ENCODE data around the gene CD79B. TPM values are rescaled to one million over a fixed set of nuclear protein-coding genes. Genes with fewer than 3 reads are reported as not detected.

Gene CD79B
- total and polyA plus RNA-seq, 2 experiments from 2014 or later: 1.3 to 2.5 TPM

DNA sequence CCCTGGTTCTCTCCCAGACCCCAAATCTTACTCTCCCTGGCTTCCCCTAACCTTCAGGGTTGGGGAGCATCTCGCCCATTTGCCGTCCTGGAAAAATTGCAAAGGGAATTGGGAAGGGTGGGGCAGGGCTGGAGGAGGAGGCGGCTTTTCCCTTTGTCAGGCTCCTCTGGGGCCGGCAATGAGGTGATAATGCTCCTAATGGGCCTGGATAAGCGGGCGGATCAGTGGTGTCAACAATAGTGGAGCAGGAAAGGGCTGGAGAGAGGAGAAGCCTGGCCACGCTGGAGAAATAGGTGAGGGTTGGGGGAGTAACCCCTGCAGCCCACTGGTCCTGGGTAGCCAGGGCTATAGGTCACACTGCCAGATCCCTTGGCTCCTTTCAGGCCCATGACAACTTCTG is 28.3 kb upstream of the CD79B start:
- Mint-ChIP-seq H3K36me3 (ENCODE audit: low read depth) (peaks cover 13% of the 10 kb centered on the region; the same call in 2 of the 3 replicates), H3K27me3 (ENCODE audit: insufficient read depth, low read depth, poor library complexity) (peaks cover 8% of the 10 kb centered on the region), H3K9me3 (no peaks in the 10 kb centered on the region; the same call in 2 of the 3 replicates), H3K4me3 (peak overlapping the region; percentile 80), H3K27ac (peak overlapping the region; percentile 92), H3K4me1 (peaks cover 20% of the 10 kb centered on the region)
- DNase-seq (ENCODE audit: low spot score): peak; percentile 30
- no peaks in the 10 kb centered on the region for H3K79me2 ChIP-seq (replicated peaks; ENCODE audit: insufficient read depth)
- H3K36me3 ChIP-seq (ENCODE audit: insufficient read depth): no peaks in the 10 kb centered on the region
- no peaks in the 10 kb centered on the region for H3K27me3 ChIP-seq (ENCODE audit: insufficient read depth)
- ATAC-seq: peak; percentile 3
- H3F3A ChIP-seq (replicated peaks; ENCODE audit: low read depth): 0 out of 2 replicates have a peak, but pooled peaks cover 2% of the 10 kb centered on the region
- H4K20me1 ChIP-seq (replicated peaks; ENCODE audit: insufficient read depth): no peaks in the 10 kb centered on the region
- H3K27ac ChIP-seq (ENCODE audit: low read depth): no peak overlapping the region
- H3K4me3 ChIP-seq: peak overlapping the region; percentile 75
- no peaks in the 10 kb centered on the region for H3K9me2 ChIP-seq (ENCODE audit: insufficient read depth)
- peak overlapping the region; percentile 89 for H3K4me2 ChIP-seq
- no peak for TF ChIP-seq JUNB (IDR thresholded peaks at IDR 0.05; ENCODE audit: unreplicated experiment)
- no peak overlapping the region for H2AFZ ChIP-seq
- H3K4me1 ChIP-seq (ENCODE audit: insufficient read depth): peaks cover 14% of the 10 kb centered on the region; the same call in 1 of the 2 replicates

DNA sequence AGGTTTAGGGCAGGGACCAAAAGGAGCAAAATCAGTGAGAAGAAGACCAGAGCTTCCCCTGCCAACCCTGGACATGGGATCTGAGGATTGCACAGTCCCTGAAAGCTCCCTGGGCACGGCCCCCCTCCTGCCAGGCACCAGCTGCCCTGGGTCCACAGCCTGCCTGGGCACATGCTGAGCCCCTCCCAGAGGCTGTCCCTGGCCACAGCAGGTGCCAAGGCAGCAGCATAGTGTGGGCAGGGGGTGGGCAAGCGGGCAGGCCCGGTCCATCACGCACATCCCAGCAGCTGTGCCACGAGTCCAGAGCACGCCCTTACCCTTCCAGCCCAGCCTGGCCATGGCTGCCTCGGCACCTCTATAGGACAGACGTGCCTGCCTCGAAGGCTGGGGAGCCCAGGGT is 27.9 kb upstream of the CD79B start:
- peak overlapping the region; percentile 89 for H3K4me2 ChIP-seq
- H3K4me1 ChIP-seq (ENCODE audit: insufficient read depth): peaks cover 14% of the 10 kb centered on the region; the same call in 1 of the 2 replicates
- DNase-seq (ENCODE audit: low spot score) (no peak), ATAC-seq (no peak)
- H3K27ac ChIP-seq (ENCODE audit: low read depth): no peak overlapping the region
- Mint-ChIP-seq H3K27me3 (ENCODE audit: insufficient read depth, low read depth, poor library complexity) (peaks cover 5% of the 10 kb centered on the region), H3K4me3 (peak overlapping the region; percentile 80), H3K36me3 (ENCODE audit: low read depth) (peaks cover 13% of the 10 kb centered on the region; the same call in 2 of the 3 replicates), H3K4me1 (peaks cover 20% of the 10 kb centered on the region), H3K27ac (no peak overlapping the region), H3K9me3 (no peaks in the 10 kb centered on the region; the same call in 2 of the 3 replicates)
- H3K79me2 ChIP-seq (replicated peaks; ENCODE audit: insufficient read depth): no peaks in the 10 kb centered on the region
- no peaks in the 10 kb centered on the region for H4K20me1 ChIP-seq (replicated peaks; ENCODE audit: insufficient read depth)
- no peaks in the 10 kb centered on the region for H3K27me3 ChIP-seq (ENCODE audit: insufficient read depth)
- H3F3A ChIP-seq (replicated peaks; ENCODE audit: low read depth): 0 out of 2 replicates have a peak, but pooled peaks cover 2% of the 10 kb centered on the region
- H3K9me2 ChIP-seq (ENCODE audit: insufficient read depth): no peaks in the 10 kb centered on the region
- H3K36me3 ChIP-seq (ENCODE audit: insufficient read depth): no peaks in the 10 kb centered on the region
- H2AFZ ChIP-seq: no peak overlapping the region
- peak overlapping the region; percentile 75 for H3K4me3 ChIP-seq
- no peak for TF ChIP-seq CREB1 (CRISPR knock-in tag; IDR thresholded peaks at IDR 0.05; ENCODE audit: low read depth)
- no peak for TF ChIP-seq ETS1 (IDR thresholded peaks at IDR 0.05)
- TF ChIP-seq ZNF114 (CRISPR knock-in tag; IDR thresholded peaks at IDR 0.05): no peak
- no peak for TF ChIP-seq ZNF331 (CRISPR knock-in tag; IDR thresholded peaks at IDR 0.05; ENCODE audit: low read depth)
- TF ChIP-seq JUNB (IDR thresholded peaks at IDR 0.05; ENCODE audit: unreplicated experiment): no peak
- TF ChIP-seq EZH2phosphoT487 (IDR thresholded peaks at IDR 0.05; ENCODE audit: unreplicated experiment): no peak
- TF ChIP-seq REST (IDR thresholded peaks at IDR 0.05; ENCODE audit: unreplicated experiment): no peak
- TF ChIP-seq, protein P1, sequence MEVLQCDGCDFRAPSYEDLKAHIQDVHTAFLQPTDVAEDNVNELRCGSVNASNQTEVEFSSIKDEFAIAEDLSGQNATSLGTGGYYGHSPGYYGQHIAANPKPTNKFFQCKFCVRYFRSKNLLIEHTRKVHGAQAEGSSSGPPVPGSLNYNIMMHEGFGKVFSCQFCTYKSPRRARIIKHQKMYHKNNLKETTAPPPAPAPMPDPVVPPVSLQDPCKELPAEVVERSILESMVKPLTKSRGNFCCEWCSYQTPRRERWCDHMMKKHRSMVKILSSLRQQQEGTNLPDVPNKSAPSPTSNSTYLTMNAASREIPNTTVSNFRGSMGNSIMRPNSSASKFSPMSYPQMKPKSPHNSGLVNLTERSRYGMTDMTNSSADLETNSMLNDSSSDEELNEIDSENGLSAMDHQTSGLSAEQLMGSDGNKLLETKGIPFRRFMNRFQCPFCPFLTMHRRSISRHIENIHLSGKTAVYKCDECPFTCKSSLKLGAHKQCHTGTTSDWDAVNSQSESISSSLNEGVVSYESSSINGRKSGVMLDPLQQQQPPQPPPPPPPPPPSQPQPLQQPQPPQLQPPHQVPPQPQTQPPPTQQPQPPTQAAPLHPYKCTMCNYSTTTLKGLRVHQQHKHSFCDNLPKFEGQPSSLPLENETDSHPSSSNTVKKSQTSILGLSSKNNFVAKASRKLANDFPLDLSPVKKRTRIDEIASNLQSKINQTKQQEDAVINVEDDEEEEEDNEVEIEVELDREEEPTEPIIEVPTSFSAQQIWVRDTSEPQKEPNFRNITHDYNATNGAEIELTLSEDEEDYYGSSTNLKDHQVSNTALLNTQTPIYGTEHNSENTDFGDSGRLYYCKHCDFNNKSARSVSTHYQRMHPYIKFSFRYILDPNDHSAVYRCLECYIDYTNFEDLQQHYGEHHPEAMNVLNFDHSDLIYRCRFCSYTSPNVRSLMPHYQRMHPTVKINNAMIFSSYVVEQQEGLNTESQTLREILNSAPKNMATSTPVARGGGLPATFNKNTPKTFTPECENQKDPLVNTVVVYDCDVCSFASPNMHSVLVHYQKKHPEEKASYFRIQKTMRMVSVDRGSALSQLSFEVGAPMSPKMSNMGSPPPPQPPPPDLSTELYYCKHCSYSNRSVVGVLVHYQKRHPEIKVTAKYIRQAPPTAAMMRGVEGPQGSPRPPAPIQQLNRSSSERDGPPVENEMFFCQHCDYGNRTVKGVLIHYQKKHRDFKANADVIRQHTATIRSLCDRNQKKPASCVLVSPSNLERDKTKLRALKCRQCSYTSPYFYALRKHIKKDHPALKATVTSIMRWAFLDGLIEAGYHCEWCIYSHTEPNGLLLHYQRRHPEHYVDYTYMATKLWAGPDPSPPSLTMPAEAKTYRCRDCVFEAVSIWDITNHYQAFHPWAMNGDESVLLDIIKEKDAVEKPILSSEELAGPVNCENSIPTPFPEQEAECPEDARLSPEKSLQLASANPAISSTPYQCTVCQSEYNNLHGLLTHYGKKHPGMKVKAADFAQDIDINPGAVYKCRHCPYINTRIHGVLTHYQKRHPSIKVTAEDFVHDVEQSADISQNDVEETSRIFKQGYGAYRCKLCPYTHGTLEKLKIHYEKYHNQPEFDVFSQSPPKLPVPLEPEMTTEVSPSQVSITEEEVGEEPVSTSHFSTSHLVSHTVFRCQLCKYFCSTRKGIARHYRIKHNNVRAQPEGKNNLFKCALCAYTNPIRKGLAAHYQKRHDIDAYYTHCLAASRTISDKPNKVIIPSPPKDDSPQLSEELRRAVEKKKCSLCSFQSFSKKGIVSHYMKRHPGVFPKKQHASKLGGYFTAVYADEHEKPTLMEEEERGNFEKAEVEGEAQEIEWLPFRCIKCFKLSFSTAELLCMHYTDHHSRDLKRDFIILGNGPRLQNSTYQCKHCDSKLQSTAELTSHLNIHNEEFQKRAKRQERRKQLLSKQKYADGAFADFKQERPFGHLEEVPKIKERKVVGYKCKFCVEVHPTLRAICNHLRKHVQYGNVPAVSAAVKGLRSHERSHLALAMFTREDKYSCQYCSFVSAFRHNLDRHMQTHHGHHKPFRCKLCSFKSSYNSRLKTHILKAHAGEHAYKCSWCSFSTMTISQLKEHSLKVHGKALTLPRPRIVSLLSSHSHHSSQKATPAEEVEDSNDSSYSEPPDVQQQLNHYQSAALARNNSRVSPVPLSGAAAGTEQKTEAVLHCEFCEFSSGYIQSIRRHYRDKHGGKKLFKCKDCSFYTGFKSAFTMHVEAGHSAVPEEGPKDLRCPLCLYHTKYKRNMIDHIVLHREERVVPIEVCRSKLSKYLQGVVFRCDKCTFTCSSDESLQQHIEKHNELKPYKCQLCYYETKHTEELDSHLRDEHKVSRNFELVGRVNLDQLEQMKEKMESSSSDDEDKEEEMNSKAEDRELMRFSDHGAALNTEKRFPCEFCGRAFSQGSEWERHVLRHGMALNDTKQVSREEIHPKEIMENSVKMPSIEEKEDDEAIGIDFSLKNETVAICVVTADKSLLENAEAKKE (CRISPR knock-in tag; IDR thresholded peaks at IDR 0.05): no peak
- TF ChIP-seq NANOG (IDR thresholded peaks at IDR 0.05; ENCODE audit: borderline replicate concordance): no peak
- no peak for TF ChIP-seq POLR2AphosphoS5 (IDR thresholded peaks at IDR 0.05; ENCODE audit: low read depth)
- TF ChIP-seq EZH2 (IDR thresholded peaks at IDR 0.05; ENCODE audit: low read depth, unreplicated experiment): no peak

Data from GM23338 (cell line).